ENCODE data around the gene TCAP. TPM values are rescaled to one million over a fixed set of nuclear protein-coding genes. Genes with fewer than 3 reads are reported as not detected.

The TCAP gene
- polyA plus RNA-seq, 1 of the 3 experiments (the other 2 are of a cell fraction), result 0.43 TPM

DNA sequence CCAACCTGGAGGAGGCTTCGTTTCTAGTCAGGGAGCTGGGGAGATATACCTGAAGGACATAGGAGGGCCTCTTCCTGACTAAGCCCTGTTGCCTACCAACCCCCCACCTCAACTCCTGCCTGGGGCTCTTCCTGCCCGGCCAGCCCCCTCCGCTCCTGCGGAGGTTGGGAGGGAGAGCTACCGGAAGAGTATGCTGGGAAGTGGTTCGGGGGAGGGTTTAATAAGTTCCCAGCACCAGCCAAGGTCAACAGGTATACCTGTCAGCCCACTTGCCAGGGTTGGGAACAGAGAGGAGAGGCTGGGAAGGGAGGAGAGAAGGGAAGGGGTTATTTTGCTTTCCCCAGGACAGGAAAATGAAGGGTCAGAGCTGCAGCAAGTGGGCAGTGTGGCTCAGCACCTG, 33.7 kb upstream of the TCAP start:
- POLR2A ChIA-PET, result no interaction called here
- H4K20me1 ChIP-seq (ENCODE audit: insufficient read depth), result no peaks in the 10 kb centered on the region
- H3K4me2 ChIP-seq, result no peak overlapping the region
- H3K27ac ChIP-seq (ENCODE audit: low read depth in 2 of 2, low read length in 1 of 2), result no peak overlapping the region
- DNase-seq, result no peak
- no peaks in the 10 kb centered on the region for H3K36me3 ChIP-seq (replicated peaks in 1 of 2; ENCODE audit: control insufficient read depth in 1 of 2, insufficient read depth in 2 of 2, low read length in 1 of 2)
- peaks cover 0 to 6% of the 10 kb centered on the region in 2 experiments; a peak in 1 of 4 replicates for H3K4me1 ChIP-seq (ENCODE audit: control insufficient read depth in 1 of 2, insufficient read depth in 2 of 2, low read depth in 1 of 2, low read length in 1 of 2)
- no peak overlapping the region for H2AFZ ChIP-seq (ENCODE audit: low read depth)
- CTCF ChIA-PET, result interaction anchor here (0.6 to 17.4 kb wide), 4 partner anchors 9 to 84 kb away, joined by 3 to 332 read pairs (median 4); partner anchors contain the start of gene PPP1R1B
- no peak overlapping the region for H3K9ac ChIP-seq
- no peaks in the 10 kb centered on the region for H3K9me2 ChIP-seq
- no peaks in the 10 kb centered on the region for H3K9me3 ChIP-seq
- 60% methylated on average over 6 of the region's 6 CpGs for WGBS (ENCODE audit: low lambda C conversion rate)
- H3K79me2 ChIP-seq (ENCODE audit: insufficient read depth), result no peaks in the 10 kb centered on the region
- H3F3A ChIP-seq (replicated peaks; ENCODE audit: insufficient read depth), result no peaks in the 10 kb centered on the region
- TF ChIP-seq, protein P1, sequence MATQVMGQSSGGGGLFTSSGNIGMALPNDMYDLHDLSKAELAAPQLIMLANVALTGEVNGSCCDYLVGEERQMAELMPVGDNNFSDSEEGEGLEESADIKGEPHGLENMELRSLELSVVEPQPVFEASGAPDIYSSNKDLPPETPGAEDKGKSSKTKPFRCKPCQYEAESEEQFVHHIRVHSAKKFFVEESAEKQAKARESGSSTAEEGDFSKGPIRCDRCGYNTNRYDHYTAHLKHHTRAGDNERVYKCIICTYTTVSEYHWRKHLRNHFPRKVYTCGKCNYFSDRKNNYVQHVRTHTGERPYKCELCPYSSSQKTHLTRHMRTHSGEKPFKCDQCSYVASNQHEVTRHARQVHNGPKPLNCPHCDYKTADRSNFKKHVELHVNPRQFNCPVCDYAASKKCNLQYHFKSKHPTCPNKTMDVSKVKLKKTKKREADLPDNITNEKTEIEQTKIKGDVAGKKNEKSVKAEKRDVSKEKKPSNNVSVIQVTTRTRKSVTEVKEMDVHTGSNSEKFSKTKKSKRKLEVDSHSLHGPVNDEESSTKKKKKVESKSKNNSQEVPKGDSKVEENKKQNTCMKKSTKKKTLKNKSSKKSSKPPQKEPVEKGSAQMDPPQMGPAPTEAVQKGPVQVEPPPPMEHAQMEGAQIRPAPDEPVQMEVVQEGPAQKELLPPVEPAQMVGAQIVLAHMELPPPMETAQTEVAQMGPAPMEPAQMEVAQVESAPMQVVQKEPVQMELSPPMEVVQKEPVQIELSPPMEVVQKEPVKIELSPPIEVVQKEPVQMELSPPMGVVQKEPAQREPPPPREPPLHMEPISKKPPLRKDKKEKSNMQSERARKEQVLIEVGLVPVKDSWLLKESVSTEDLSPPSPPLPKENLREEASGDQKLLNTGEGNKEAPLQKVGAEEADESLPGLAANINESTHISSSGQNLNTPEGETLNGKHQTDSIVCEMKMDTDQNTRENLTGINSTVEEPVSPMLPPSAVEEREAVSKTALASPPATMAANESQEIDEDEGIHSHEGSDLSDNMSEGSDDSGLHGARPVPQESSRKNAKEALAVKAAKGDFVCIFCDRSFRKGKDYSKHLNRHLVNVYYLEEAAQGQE (IDR thresholded peaks at IDR 0.05; ENCODE audit: low read depth, low read length), result no peak
- TF ChIP-seq CHD2 (IDR thresholded peaks at IDR 0.05; ENCODE audit: low read length, partially characterized antibody), result no peak
- TF ChIP-seq RXRA (IDR thresholded peaks at IDR 0.05; ENCODE audit: borderline replicate concordance, low read depth), result no peak
- TF ChIP-seq, protein P2, sequence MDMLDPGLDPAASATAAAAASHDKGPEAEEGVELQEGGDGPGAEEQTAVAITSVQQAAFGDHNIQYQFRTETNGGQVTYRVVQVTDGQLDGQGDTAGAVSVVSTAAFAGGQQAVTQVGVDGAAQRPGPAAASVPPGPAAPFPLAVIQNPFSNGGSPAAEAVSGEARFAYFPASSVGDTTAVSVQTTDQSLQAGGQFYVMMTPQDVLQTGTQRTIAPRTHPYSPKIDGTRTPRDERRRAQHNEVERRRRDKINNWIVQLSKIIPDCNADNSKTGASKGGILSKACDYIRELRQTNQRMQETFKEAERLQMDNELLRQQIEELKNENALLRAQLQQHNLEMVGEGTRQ (IDR thresholded peaks at IDR 0.05; ENCODE audit: borderline replicate concordance, low read depth, low read length), result no peak
- no peak for TF ChIP-seq POLR2AphosphoS5 (IDR thresholded peaks at IDR 0.05; ENCODE audit: low read depth, low read length)
- no peak for TF ChIP-seq NFIC (IDR thresholded peaks at IDR 0.05; ENCODE audit: borderline replicate concordance)
- no peak for TF ChIP-seq FOXJ3 (CRISPR knock-in tag; IDR thresholded peaks at IDR 0.05)
- H3K4me3 ChIP-seq (ENCODE audit: low read depth in 2 of 2, low read length in 1 of 2), result no peak overlapping the region
- peaks cover 39% of the 10 kb centered on the region for H3K27me3 ChIP-seq (ENCODE audit: insufficient read depth)

DNA sequence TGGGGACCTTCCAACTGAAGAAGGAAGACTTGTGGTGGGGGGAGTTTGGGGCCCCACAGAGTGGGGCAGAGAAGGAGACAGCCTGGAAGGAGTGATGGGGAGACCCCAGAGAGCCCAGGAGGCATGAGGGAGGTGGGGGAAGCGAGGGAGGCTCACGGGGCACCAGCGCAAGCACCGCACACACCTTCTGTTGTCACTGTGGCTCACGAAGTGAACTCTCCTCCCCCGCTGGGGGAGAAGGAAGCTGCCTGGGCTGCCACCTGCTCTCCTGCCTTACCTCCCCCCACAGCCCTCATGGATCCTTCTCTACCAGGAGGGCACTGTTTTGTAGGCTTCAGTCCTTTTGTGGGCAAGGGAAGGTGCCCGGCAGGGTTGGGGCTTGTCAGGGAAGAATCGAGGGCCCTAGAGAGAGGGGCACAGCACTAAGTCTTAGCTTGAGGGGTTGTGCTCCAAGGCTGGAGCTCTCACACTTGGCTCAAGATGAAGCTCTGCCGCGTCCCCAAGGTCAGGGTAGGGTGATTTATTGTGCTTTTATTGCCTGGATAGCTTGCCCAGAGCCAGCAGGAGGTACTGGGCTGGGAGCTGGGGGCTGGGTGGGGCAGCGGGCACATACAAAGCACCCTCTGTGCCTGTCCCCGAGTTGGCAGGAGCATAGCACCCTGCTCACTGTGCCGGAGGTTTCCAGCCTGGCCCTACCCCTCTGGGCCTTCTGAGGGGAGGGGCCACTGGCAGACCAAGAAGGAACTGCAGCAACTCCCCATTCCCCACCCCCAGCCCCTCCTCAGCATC, 32.8 kb upstream of the TCAP start:
- Histone ChIP-seq H4K20me1 (ENCODE audit: insufficient read depth) (no peaks in the 10 kb centered on the region), H3K9ac (no peak overlapping the region), H3F3A (replicated peaks; ENCODE audit: insufficient read depth) (no peaks in the 10 kb centered on the region), H3K36me3 (replicated peaks in 1 of 2; ENCODE audit: control insufficient read depth in 1 of 2, insufficient read depth in 2 of 2, low read length in 1 of 2) (no peaks in the 10 kb centered on the region), H3K9me2 (no peaks in the 10 kb centered on the region), H3K27ac (ENCODE audit: low read depth in 2 of 2, low read length in 1 of 2) (no peak overlapping the region), H3K4me2 (no peak overlapping the region), H3K27me3 (ENCODE audit: insufficient read depth) (peaks cover 29% of the 10 kb centered on the region), H3K4me3 (ENCODE audit: low read depth in 2 of 2, low read length in 1 of 2) (no peak overlapping the region), H3K9me3 (no peaks in the 10 kb centered on the region), H3K79me2 (ENCODE audit: insufficient read depth) (peaks cover 4% of the 10 kb centered on the region), H2AFZ (ENCODE audit: low read depth) (no peak overlapping the region), H3K4me1 (ENCODE audit: control insufficient read depth in 1 of 2, insufficient read depth in 2 of 2, low read depth in 1 of 2, low read length in 1 of 2) (peaks cover 0 to 8% of the 10 kb centered on the region in 2 experiments; a peak in 1 of 4 replicates)
- ChIA-PET CTCF (interaction anchor here (1.1 to 17.4 kb wide), 6 partner anchors 10 to 121 kb away, joined by 3 to 332 read pairs (median 8); partner anchors contain the start of gene PPP1R1B), POLR2A (no interaction called here)
- 43% methylated on average over 10 of the region's 13 CpGs for WGBS (ENCODE audit: low lambda C conversion rate)
- DNase-seq, result no peak
- TF ChIP-seq EZH2phosphoT487 (IDR thresholded peaks at IDR 0.05; ENCODE audit: borderline replicate concordance, low read depth) (no peak), MXI1 (IDR thresholded peaks at IDR 0.05; ENCODE audit: low read depth, low read length) (no peak), MEF2A (IDR thresholded peaks at IDR 0.05; ENCODE audit: borderline replicate concordance, low read depth) (no peak), ELF1 (IDR thresholded peaks at IDR 0.05) (no peak), POLR2AphosphoS5 (IDR thresholded peaks at IDR 0.05; ENCODE audit: low read depth, low read length) (no peak), TCF12 (IDR thresholded peaks at IDR 0.05) (no peak), RAD21 (IDR thresholded peaks at IDR 0.05; ENCODE audit: low read length) (no peak), FOXM1 (IDR thresholded peaks at IDR 0.05; ENCODE audit: low read depth) (no peak), RFX5 (IDR thresholded peaks at IDR 0.05; ENCODE audit: low read length) (no peak)
- TF ChIP-seq, protein P3, sequence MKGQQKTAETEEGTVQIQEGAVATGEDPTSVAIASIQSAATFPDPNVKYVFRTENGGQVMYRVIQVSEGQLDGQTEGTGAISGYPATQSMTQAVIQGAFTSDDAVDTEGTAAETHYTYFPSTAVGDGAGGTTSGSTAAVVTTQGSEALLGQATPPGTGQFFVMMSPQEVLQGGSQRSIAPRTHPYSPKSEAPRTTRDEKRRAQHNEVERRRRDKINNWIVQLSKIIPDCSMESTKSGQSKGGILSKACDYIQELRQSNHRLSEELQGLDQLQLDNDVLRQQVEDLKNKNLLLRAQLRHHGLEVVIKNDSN (IDR thresholded peaks at IDR 0.05; ENCODE audit: borderline replicate concordance, low read depth), result no peak
- TF ChIP-seq, protein P4, sequence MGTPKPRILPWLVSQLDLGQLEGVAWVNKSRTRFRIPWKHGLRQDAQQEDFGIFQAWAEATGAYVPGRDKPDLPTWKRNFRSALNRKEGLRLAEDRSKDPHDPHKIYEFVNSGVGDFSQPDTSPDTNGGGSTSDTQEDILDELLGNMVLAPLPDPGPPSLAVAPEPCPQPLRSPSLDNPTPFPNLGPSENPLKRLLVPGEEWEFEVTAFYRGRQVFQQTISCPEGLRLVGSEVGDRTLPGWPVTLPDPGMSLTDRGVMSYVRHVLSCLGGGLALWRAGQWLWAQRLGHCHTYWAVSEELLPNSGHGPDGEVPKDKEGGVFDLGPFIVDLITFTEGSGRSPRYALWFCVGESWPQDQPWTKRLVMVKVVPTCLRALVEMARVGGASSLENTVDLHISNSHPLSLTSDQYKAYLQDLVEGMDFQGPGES (IDR thresholded peaks at IDR 0.05; ENCODE audit: low read depth, low read length), result no peak
- TF ChIP-seq, protein P5, sequence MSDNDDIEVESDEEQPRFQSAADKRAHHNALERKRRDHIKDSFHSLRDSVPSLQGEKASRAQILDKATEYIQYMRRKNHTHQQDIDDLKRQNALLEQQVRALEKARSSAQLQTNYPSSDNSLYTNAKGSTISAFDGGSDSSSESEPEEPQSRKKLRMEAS (IDR thresholded peaks at IDR 0.05; ENCODE audit: low read depth), result no peak

Data from SK-N-SH (cell line).